GM06990 (cell line): Measurements from ENCODE around the gene EYA4.

Experiments
- DNase-seq: peaks from one replicate; pipeline ENCODE4 v3.0.0-alpha.2; 2011; ENCODE audit not compliant: insufficient read length; ENCODE audit errors: extremely low read depth
- H3K27me3 ChIP-seq: replicated peaks from 2 replicates; pipeline ENCODE4 v1.6.0; 2011; ENCODE audit warnings: low read length; ENCODE audit not compliant: control insufficient read depth, insufficient read depth
- H3K36me3 ChIP-seq: 2 replicates; pipeline ENCODE4 v1.5.1; 2011; ENCODE audit warnings: low read length; ENCODE audit not compliant: control insufficient read depth, insufficient read depth
- H3K4me3 ChIP-seq: replicated peaks from 2 replicates; pipeline ENCODE4 v1.5.1; 2011; ENCODE audit warnings: low read depth, mild to moderate bottlenecking, control low read depth, low read length
- TF ChIP-seq, protein P1 (sequence below): IDR thresholded peaks from 2 replicates; pipeline ENCODE4 v1.5.1; 2011; ENCODE audit warnings: low read length, control low read depth, mild to moderate bottlenecking, inconsistent platforms; ENCODE audit not compliant: insufficient read depth, poor library complexity, severe bottlenecking

Gene EYA4

DNA sequence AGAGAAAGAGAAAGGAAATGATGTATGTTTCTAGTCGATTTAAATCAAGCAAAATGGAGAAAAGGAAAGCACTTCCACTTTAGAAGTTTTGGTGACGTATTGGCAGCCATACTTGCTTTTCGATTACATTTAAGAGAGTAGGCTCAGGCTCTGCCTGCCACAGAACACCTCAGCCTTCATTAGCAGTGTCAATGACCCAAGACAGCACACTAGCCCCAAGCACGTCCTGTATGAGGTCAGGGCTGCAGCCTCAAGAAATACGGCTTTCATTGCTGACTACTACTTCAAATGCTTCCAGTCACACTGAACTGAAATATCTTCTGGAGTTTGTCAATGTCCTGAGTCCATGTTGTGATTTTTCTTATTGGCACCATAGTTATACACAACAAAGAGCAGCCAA, 285.3 kb downstream of the EYA4 start:
- no peak for DNase-seq
- peaks cover 2% of the 10 kb centered on the region; the same call in 1 of the 2 replicates for H3K27me3 ChIP-seq
- no peaks in the 10 kb centered on the region for H3K36me3 ChIP-seq
- TF ChIP-seq, protein P1, sequence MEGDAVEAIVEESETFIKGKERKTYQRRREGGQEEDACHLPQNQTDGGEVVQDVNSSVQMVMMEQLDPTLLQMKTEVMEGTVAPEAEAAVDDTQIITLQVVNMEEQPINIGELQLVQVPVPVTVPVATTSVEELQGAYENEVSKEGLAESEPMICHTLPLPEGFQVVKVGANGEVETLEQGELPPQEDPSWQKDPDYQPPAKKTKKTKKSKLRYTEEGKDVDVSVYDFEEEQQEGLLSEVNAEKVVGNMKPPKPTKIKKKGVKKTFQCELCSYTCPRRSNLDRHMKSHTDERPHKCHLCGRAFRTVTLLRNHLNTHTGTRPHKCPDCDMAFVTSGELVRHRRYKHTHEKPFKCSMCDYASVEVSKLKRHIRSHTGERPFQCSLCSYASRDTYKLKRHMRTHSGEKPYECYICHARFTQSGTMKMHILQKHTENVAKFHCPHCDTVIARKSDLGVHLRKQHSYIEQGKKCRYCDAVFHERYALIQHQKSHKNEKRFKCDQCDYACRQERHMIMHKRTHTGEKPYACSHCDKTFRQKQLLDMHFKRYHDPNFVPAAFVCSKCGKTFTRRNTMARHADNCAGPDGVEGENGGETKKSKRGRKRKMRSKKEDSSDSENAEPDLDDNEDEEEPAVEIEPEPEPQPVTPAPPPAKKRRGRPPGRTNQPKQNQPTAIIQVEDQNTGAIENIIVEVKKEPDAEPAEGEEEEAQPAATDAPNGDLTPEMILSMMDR, result no peak
- H3K4me3 ChIP-seq, result no peak overlapping the region

DNA sequence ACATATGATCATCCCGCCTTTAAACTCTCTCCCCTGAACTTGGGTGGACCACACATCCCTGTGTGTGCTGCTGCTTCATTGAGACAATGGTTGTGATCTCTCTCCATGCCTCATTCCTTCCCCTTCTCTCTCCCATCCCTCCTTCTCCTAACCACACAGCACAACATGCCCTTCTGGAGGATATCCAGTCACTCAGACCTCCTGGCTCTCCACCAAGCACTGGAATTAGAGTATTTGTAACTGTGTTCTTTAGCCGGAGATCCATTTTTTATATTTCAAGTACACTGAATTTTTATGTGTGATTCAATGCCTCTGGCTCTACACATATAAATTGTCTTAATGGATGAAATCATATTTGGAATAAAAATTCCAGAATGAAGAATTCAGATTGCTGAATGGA, 287.4 kb downstream of the EYA4 start:
- no peak for DNase-seq
- TF ChIP-seq, protein P1, result no peak

DNA sequence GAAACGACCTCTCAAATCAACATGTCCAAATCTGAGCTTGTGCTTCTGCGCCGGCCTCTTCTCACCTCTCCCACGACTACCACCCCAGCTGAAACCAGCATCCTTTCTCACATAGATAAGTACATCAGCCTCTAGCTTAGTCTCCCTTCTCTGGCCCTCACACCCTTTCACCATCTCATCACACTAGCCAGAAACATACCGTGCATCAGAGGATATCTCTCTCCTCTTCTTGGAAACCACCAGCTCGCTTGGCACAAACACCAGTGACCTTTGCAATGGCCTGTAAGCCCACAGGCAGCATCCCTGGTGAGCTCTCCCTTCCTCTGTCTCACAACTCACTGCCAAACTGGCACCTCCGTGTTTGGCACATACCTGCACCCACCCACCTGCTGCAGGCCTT, 291.8 kb downstream of the EYA4 start:
- no peaks in the 10 kb centered on the region for H3K36me3 ChIP-seq
- no peak overlapping the region for H3K4me3 ChIP-seq
- TF ChIP-seq, protein P1, result no peak
- DNase-seq, result no peak
- H3K27me3 ChIP-seq, result peaks cover 2% of the 10 kb centered on the region; the same call in 1 of the 2 replicates

More for the DNA sequence above, 287.4 kb downstream of the EYA4 start:
- H3K4me3 ChIP-seq, result no peak overlapping the region
- no peaks in the 10 kb centered on the region for H3K36me3 ChIP-seq
- peaks cover 2% of the 10 kb centered on the region; the same call in 1 of the 2 replicates for H3K27me3 ChIP-seq

DNA sequence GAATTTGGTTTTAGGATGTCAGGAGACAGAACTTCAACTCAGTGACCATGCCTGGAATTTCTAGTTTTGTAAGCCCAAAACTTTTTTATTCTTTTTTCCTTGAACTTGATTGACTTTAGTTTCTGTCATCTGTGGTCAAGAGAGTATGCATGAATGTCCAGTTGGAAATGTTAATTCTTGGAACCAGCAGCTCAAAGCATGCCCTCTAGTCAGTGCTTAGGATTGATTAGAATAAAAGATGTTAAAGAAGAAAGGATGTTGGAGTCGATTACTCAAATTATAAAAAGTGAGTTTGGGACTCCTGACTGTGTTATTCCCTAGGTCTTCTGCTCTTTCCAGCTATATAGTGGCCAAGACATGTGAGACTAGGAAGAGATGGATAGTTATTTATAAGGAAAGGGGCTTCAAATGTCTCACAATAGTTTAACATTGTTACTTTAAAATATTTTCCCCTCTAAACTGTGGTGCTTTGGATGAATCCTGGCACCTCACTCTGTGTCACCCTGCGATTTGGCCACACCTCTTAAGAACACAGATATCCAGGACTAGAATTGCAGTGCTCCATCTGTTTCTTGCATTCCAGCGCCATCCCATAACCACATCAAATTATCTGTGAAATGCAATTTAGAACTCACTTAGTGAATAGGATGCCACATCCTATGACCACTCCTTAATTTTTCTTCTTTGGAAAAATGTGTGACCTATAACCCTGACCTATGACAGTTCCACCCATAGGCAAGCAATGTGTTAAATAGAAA, 298.5 kb downstream of the EYA4 start:
- H3K27me3 ChIP-seq, result no peaks in the 10 kb centered on the region
- TF ChIP-seq, protein P1, result no peak
- DNase-seq, result no peak
- H3K36me3 ChIP-seq, result no peaks in the 10 kb centered on the region
- no peak overlapping the region for H3K4me3 ChIP-seq

DNA sequence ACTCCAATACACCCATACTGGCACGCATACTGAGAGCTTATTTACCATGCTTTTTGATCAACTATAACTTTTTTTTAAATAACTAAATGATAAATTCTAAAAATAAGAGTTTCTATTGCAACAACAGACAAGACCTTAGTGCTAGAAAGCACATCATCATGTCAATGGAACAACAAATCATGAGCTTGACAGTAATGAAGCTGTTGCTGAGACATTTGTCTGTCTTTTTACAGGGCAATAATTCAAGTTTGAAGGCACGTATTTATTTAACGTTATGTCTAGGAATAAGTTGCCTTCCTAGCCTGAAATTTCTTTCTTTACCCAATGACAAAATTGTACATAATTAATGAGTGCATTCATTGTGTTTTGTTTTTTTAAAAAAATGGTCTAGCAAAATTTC, 299.2 kb downstream of the EYA4 start:
- Histone ChIP-seq H3K4me3 (no peak overlapping the region), H3K36me3 (no peaks in the 10 kb centered on the region), H3K27me3 (no peaks in the 10 kb centered on the region)
- no peak for DNase-seq
- TF ChIP-seq, protein P1, result no peak
